Bone marrow (tissue), 2 donors: ENCODE results near the gene PPM1K.

ENCODE experiments used
- DNase-seq, 2 donors: peaks; one replicate each; lab custom pipeline; 2025; lab: John Stamatoyannopoulos, UW

Gene PPM1K

DNA sequence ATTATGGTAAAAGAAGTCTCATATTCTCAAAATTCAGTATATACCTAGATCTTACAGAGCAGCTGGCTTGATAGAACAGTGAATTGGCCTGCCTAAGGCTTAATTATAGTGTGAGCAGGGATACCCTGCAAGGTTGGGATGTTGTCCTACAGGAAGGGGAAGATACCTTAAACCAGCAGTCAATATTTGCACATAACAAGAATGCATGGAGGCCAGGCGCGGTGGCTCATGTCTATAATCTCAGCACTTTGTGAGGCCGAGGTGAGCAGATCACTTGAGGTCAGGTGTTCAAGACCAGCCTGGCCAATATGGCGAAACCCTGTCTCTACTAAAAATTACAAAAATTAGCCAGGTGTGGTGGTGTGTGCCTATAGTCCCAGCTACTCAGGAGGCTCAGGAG is 67.2 kb downstream of the PPM1K start:
- no peak for DNase-seq

DNA sequence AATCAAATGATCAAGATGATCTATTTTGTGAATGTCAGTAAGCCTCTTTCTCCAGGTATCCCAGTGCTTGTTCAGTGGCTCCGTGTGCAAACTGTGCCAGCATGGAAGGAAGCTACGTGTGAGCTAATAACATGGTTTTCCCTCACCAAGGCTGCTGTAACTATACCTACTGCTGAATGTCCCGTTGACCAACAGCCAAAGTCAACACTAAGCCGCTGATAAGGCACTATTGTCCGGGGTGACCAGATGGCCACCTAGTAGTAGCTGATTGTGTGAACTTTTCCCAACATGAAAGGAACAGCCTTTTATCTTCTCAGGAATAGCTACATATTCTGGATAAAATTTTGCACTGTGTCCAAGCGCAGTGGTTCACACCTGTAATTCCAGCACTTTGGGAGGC is 68.0 kb downstream of the PPM1K start:
- no peak for DNase-seq

DNA sequence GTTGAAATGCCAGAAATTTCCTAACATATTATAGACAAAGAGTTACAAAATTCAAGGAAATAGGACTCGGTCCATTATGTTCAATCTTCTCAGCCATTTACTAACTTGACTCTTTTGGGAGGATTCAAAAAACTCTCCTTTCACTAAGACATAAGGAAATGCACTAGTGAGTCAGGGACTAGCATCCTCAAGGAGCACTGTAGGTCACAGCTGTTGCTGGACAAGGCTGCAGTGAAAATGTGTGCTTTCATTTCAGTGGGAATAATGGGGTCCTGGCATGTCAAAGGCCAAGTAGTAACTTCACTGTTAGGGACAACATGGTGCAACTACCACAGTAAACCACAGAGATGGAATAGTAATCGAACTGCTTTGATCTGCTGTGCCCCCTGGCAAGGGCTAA is 69.0 kb downstream of the PPM1K start:
- no peak for DNase-seq

DNA sequence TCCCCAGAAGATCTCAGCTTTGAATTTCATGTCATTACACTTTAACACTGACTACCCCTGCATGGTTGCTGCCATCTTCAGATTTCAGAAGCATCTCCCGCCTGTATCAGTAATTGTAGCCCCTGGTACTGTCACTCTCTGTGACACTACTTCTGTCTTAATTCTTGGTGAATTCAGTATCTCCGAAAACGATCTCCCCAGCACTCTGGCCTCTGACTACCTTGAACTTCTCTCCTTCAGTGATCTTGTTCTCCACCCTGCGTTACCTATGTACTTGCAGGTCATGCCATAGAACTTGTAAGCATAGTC is 72.2 kb downstream of the PPM1K start:
- DNase-seq = no peak

DNA sequence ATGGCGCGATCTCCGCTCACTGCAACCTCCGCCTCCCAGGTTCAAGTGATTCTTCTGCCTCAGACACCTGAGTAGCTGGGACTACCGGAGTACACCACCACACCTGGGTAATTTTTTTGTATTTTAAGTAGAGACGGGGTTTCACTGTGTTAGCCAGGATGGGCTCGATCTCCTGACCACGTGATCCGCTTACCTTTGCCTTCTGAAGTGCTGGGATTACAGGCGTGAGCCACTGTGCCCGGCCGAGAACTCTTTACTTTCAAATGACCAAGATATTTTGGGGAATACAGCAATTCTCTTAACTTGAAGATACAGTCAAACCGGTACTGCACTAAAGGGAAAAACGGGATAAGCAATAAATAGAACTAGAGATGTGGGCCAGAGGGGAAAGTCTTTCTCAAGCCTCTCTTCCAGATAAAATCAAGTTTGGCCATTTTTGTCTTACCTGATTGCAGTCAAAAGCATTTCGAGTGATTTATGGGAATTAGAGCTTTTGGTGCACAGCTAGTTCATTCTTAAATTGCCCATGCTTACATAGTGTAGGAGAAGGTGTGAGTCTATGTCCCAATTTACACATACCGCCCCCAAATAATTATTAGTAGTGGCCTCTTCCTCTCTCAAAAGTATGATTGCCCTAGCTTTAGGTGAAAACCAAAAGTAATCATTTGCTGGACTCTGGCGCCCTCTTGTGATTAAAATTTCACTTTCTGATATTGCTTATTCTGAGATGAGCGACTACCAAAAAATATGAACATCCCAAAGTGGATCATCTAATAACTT is 72.7 kb downstream of the PPM1K start:
- DNase-seq = peak in 1 of 2 donors; percentile 33

- DNase-seq = no peak
Observed at GRCh38 chr4:88208156-88208555, 76.2 kb downstream of the PPM1K start.
